Measurements from ENCODE around the gene STXBP6. TPM values are rescaled to one million over a fixed set of nuclear protein-coding genes. Genes with fewer than 3 reads are reported as not detected.

STXBP6 gene
- total and polyA plus RNA-seq, 2 experiments from 2014 or later: 19.7 to 29.0 TPM

DNA sequence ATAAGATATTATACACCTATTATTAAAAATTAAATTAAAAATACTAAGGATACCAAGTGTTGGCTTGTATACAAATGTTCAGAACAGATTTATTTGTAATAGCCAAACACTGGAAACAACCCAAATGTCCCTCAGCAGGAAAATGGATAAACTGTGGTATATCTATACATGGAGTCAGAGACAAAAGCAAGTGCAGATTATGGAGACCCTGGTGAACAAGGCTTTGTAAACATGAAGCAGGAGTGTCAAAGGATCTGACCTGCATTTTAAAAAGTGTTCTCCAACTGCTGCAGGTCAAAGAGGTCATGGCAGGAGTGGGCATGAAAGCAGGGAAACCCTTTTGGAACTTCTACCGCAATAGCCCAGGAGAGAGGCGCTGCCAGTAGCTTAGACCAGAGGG lies 181.6 kb downstream of the STXBP6 start (continued):
- TF ChIP-seq ZNF331 (CRISPR knock-in tag; IDR thresholded peaks at IDR 0.05; ENCODE audit: low read depth): no peak
- TF ChIP-seq ZNF114 (CRISPR knock-in tag; IDR thresholded peaks at IDR 0.05): no peak
- TF ChIP-seq, protein P1, sequence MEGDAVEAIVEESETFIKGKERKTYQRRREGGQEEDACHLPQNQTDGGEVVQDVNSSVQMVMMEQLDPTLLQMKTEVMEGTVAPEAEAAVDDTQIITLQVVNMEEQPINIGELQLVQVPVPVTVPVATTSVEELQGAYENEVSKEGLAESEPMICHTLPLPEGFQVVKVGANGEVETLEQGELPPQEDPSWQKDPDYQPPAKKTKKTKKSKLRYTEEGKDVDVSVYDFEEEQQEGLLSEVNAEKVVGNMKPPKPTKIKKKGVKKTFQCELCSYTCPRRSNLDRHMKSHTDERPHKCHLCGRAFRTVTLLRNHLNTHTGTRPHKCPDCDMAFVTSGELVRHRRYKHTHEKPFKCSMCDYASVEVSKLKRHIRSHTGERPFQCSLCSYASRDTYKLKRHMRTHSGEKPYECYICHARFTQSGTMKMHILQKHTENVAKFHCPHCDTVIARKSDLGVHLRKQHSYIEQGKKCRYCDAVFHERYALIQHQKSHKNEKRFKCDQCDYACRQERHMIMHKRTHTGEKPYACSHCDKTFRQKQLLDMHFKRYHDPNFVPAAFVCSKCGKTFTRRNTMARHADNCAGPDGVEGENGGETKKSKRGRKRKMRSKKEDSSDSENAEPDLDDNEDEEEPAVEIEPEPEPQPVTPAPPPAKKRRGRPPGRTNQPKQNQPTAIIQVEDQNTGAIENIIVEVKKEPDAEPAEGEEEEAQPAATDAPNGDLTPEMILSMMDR (conservative IDR thresholded peaks at IDR 0.05; ENCODE audit: low read depth in 2 of 2): no peak
- TF ChIP-seq, protein P2, sequence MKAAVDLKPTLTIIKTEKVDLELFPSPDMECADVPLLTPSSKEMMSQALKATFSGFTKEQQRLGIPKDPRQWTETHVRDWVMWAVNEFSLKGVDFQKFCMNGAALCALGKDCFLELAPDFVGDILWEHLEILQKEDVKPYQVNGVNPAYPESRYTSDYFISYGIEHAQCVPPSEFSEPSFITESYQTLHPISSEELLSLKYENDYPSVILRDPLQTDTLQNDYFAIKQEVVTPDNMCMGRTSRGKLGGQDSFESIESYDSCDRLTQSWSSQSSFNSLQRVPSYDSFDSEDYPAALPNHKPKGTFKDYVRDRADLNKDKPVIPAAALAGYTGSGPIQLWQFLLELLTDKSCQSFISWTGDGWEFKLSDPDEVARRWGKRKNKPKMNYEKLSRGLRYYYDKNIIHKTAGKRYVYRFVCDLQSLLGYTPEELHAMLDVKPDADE (IDR thresholded peaks at IDR 0.05): no peak
- TF ChIP-seq EZH2phosphoT487 (IDR thresholded peaks at IDR 0.05; ENCODE audit: unreplicated experiment): no peak
- no peak for TF ChIP-seq POLR2AphosphoS5 (IDR thresholded peaks at IDR 0.05; ENCODE audit: low read depth)
- TF ChIP-seq EZH2 (IDR thresholded peaks at IDR 0.05; ENCODE audit: low read depth, unreplicated experiment): no peak
- no peak for TF ChIP-seq JUNB (IDR thresholded peaks at IDR 0.05; ENCODE audit: unreplicated experiment)
- TF ChIP-seq NANOG (IDR thresholded peaks at IDR 0.05; ENCODE audit: borderline replicate concordance): no peak

DNA sequence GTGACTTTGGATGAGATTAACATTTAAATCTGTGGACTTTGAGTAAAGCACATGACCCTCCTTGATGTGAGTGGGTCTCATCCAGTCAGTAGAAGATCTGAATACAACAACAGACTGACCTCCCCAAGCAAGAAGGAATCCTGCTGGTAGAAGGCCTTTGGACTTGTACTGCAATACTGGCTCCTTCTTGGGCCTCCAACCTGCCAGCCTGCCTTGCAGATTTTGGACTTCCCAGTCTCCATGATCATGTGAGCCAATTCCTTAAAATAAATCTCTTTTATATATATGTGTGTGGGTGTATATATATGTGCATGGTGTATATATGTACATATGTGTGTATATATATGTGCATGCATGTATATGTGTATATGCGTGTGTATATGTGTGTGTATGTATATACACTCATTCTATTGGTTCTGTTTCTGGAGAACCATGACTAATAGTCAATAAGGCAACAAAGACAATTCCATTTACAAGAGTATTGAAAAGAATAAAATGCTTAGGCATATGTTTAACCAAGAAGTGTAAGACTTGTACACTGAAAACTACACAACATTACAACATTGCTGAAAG lies 183.8 kb downstream of the STXBP6 start:
- Mint-ChIP-seq H3K9me3 (no peaks in the 10 kb centered on the region), H3K4me1 (peaks cover 15% of the 10 kb centered on the region), H3K4me3 (no peak overlapping the region), H3K27me3 (ENCODE audit: insufficient read depth, low read depth, poor library complexity) (peaks cover 6% of the 10 kb centered on the region), H3K36me3 (ENCODE audit: low read depth) (no peaks in the 10 kb centered on the region), H3K27ac (no peak overlapping the region)
- no peak overlapping the region for H2AFZ ChIP-seq
- H3K4me1 ChIP-seq (ENCODE audit: insufficient read depth): no peaks in the 10 kb centered on the region
- H3K4me2 ChIP-seq: no peak overlapping the region
- no peaks in the 10 kb centered on the region for H3K27me3 ChIP-seq (ENCODE audit: insufficient read depth)
- H3K4me3 ChIP-seq: no peak overlapping the region
- no peaks in the 10 kb centered on the region for H3F3A ChIP-seq (replicated peaks; ENCODE audit: low read depth)
- no peaks in the 10 kb centered on the region for H3K79me2 ChIP-seq (replicated peaks; ENCODE audit: insufficient read depth)
- no peak overlapping the region for H3K27ac ChIP-seq (ENCODE audit: low read depth)
- H3K9me2 ChIP-seq (ENCODE audit: insufficient read depth): peaks cover 1% of the 10 kb centered on the region; the same call in 1 of the 2 replicates
- H4K20me1 ChIP-seq (replicated peaks; ENCODE audit: insufficient read depth): no peaks in the 10 kb centered on the region
- ATAC-seq (no peak), DNase-seq (ENCODE audit: low spot score) (no peak)
- H3K36me3 ChIP-seq (ENCODE audit: insufficient read depth): no peaks in the 10 kb centered on the region
- TF ChIP-seq ZNF331 (CRISPR knock-in tag; IDR thresholded peaks at IDR 0.05; ENCODE audit: low read depth) (no peak), EZH2 (IDR thresholded peaks at IDR 0.05; ENCODE audit: low read depth, unreplicated experiment) (no peak), NANOG (IDR thresholded peaks at IDR 0.05; ENCODE audit: borderline replicate concordance) (no peak), CREB1 (CRISPR knock-in tag; IDR thresholded peaks at IDR 0.05; ENCODE audit: low read depth) (no peak), EZH2phosphoT487 (IDR thresholded peaks at IDR 0.05; ENCODE audit: unreplicated experiment) (no peak), ZNF114 (CRISPR knock-in tag; IDR thresholded peaks at IDR 0.05) (no peak), JUNB (IDR thresholded peaks at IDR 0.05; ENCODE audit: unreplicated experiment) (no peak), POLR2AphosphoS5 (IDR thresholded peaks at IDR 0.05; ENCODE audit: low read depth) (no peak)
- TF ChIP-seq, protein P1 (conservative IDR thresholded peaks at IDR 0.05; ENCODE audit: low read depth in 2 of 2): no peak
- TF ChIP-seq, protein P2 (IDR thresholded peaks at IDR 0.05): no peak

Measured in GM23338 (cell line).